ENCODE results near the gene KRT83. TPM values are rescaled to one million over a fixed set of nuclear protein-coding genes. Genes with fewer than 3 reads are reported as not detected.
"Not testable (repeated sequence)": the region's sequence is repeated elsewhere in the genome, so short reads cannot be mapped to it uniquely, and the experiment has no call there.

KRT83 gene
- polyA plus RNA-seq, 10 donors, result not detected

DNA sequence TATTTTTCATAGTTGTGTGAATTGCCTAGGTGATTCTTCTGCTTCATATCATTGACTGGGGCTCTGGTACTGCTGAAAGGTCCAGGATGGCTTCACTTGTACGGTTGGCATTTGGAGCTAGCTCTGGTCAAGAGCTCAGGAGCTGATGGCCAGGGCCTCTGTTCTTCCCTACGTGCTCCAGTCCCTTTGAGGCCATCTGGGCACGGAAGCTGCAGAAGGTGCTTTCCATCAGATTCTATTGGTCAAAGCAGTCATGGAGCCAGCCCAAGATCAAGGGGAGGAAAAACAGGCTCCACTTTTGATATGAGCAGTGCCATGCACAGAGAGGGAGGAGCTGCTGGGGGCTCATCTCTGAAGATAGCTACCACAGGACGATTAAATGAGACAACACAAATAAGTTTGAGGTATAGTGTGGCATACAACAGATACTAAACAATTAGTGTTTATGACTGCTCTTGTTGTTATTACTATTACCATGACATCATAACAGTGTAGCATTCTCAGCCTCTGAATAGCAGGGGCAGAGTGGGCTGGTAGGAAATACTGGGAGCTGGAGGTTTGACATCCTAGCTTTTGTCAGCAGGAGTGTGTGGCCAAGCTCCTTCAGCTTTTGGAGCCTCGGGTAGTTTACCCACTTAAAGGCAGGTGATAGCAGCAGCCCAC is 10.4 kb downstream of the KRT83 start:
- DNase-seq, result no peak

DNA sequence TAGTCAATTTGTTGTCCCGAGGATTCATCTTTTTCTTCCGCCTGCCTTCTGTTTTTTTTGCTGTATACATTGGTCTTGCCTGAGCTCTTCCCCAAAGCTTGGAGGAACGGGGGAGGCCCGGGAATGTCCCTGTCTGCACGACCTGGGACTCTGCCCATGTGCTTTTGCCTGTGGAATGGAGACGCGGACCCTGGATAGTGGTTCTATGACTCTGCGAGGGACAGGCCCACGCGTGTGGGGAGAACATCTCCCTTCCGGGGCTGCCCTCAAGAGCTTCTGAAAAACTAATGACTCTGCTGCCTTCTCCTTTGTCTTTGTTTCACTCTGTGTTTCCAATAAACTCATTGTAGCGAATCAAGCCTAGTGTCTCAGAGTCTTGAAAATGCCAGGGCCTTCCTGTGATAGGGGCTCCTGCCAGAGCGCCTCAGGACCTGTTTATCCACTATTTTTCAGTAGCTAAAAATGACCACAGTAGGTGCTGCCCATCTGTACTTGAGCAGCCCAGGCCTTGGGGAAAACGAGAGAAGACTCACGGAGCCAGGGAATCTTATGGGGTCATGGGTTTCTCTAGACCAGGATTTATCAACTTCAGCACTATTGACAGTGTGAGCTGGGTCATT is 12.3 kb downstream of the KRT83 start:
- DNase-seq, result no peak

DNA sequence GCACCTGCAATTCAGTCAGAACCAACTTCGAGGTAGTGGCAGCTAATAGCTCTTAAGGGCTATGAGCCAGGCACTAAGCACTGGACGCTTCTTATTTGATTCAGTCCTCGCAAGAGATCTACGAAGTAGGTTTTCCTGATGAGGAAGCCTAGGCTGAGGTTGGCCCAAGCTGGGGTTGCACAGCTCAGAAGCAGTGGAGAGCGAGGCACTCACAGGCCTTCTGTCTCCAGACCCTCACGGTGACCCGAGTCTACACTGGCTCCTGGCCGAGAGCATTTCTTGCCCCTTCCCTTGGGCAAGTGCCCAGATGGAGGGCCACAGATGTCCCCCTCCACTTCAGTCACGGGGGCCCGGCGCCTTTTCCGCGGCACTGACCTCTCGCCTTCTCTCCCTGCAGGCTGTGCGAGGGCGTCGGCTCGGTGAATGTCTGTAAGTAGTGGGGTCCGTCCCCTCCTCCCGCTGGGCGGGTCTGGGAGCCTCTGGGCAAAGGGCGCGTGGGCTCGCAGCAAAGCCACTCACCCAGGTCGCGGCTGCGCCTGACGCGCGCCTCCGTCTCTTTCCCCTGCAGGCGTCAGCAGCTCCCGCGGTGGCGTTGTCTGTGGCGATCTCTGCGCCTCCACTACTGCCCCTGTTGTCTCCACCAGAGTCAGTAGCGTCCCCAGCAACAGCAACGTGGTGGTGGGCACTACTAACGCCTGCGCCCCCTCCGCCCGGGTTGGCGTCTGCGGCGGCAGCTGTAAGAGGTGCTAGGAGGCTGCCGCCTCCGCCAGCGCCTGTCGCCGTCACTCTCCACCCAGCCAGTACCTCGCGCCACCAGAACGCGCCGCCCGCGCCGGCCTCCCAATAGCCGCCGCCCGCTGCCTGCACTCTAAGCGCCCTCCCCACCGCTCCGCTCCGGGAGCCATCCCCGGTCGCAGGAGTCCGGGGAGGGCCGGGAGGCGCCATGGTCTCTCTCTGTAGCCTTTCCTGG is 13.1 kb downstream of the KRT83 start:
- peak; percentile 48 to 84 (median 68) for DNase-seq

DNA sequence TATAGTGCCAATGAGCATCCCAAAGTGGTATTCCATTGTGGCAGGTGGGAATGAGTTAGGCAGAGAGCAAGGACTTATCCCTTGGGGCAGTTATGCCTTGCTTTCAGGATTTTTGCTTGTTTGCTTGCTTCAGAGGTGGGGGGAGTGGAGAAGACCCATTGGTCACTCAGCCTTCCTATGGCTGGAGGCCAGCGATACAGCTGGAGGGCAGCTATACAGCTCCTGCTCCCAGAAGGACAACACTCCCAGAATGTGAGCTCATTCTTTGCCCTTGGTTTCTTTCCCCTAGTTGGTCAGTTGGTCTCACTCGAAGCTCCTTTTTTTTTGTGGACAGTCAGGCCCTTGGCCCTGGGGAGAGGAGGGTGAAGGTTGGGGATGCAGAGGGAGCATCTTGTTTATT is 14.5 kb downstream of the KRT83 start:
- DNase-seq, result no peak

DNA sequence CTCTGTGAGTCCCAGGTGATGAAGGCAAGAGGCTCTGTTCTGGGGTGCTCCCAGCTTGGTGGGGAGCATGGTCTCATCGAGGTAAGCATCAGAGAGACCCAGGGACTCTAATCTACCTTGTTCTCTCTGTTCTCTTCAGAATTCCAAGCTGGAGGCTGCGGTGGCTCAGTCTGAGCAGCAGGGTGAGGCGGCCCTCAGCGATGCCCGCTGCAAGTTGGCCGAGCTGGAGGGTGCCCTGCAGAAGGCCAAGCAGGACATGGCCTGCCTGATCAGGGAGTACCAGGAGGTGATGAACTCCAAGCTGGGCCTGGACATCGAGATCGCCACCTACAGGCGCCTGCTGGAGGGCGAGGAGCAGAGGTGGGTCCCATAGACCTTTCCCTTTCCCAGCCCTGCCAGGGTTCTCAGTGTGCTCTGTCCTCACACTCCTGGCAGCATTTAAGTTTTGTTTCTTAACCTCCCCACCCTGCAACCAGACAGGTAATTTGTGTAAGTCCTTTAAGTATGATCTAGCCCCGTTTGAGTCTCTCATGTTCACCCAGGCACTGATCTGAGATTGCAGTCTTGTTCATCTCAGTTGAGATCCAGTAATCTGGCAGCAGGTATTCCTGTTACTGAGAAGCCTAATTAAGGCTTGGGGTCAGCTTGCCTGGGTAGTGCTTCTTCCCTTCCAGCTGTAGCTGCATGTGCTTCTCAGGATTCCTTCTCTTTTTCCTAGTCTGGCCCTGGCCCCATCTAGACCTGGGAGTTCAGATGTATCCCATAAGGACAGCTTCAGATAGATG is 15.1 kb downstream of the KRT83 start:
- DNase-seq, result no peak

DNA sequence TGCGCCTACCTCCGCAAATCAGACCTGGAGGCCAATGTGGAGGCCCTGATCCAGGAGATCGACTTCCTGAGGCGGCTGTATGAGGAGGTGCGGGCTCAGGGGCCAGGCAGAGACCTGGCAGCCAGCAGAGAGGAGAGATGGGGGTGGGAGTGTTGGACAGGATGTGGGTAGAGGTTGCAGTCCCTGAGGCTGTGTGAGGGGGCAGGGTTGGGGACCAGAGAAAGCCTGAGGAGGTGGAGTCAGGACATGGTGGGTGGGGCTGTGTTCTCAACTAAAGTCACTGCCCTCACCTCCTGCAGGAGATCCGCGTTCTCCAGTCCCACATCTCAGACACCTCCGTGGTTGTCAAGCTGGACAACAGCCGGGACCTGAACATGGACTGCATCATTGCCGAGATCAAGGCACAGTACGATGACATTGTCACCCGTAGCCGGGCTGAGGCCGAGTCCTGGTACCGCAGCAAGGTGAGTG is 16.2 kb downstream of the KRT83 start:
- DNase-seq, result not testable (repeated sequence)

DNA sequence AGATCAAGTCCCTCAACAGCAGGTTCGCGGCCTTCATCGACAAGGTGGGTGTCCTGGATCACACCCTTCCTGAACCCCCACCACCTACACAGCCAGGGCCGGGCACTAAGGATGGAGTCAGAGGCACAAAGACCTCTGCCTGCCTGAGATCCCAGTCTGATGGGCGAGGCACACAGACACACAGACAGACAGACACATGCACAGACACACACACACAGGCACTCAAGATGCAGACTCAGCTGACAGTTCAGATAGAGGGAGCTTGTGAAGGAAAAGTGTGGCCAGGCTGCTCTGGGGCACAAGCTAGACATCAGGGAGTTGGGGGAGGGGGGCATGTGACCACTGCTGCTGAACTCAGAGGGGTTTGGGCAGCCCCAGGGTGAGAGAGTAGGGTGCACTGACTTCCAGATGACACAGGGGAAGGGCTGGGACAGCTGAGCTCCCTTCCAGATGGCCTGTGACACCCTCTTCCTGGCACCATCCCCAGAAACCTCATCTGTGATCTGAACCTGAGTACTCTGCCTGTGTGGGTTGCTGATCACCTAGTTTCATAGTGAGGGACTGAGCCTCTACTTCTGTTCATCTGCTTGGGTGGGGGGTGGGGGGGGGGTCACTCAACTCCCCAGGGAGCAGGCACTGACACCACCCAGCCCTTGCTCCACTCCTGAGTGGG is 18.8 kb downstream of the KRT83 start:
- not testable (repeated sequence) for DNase-seq

DNA sequence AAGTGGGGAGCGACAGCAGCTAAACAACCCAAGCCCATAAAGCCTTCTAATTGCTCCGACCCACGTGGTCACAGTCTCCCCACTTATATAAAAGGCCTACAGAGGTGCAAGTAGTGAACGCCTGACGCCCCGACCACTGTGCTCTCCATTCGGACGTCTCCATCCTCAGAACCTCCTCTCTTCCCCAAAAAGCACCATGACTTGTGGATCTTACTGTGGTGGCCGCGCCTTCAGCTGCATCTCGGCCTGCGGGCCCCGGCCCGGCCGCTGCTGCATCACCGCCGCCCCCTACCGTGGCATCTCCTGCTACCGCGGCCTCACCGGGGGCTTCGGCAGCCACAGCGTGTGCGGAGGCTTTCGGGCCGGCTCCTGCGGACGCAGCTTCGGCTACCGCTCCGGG is 19.5 kb downstream of the KRT83 start:
- DNase-seq, result not testable (repeated sequence)

DNA sequence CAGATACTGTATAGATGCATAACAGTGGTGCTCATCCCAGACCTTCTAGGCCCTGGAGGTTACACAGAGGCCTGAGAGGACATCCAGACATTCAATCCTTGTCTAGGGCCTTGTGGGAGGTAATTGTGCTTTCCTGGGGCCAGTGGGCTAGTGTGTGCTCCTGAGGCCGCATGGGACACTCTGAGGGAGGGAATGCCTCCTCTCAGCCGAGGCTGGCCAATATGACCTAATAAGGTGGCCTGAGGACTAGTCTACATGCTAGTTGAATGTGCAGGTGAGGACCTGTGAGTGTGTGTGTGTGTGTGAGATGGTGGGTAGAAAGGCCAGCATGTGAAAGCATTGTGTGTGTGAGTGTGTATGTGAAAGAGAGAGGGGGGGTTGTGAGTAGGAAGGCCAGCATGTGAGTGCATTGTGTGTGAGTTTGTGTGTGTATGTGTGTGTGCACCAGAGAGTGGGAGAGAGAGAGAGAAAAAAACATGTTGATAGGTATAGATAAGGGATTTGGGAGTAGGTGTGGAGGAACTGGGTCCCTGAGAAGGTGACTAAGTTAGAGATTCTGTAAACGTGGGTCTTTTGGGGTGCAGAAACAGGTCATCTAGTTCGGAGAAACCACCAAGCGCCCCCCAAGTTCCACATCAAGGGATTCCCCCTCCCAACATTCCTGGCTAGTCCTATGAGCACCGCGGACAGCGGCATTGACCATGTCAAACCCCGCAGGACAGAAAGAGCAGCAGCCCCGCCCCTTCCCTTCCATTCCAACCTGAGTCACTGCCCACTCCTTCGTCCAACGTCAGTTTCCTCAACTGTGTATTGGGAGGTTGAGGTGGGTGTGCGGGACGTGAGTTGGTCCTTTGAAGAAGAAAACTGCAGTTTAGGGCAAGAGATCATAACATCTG is 20.2 kb downstream of the KRT83 start:
- no peak for DNase-seq

DNA sequence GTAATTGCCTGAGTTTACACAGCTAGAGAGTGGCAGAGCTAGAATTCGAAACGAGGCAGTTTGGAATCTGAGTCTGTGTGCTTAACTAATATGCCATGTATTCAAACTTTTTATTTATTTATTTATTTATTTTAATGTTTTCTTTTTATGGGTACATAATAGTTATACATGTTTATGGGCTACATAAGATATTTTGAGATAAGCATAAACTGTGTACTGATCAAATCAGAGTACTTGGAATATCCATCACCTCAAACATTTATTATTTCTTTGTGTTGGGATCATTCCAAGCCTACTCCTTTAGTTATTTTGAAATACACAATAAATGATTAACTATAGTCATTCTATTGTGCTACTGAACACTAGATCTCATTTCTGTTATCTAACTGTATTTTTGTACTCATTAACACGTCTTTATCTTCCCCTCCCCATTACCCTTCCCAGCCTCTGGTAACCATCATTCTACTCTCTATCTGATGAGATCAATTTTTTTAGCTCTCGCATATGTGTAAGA is 22.5 kb downstream of the KRT83 start:
- DNase-seq, result no peak

DNA sequence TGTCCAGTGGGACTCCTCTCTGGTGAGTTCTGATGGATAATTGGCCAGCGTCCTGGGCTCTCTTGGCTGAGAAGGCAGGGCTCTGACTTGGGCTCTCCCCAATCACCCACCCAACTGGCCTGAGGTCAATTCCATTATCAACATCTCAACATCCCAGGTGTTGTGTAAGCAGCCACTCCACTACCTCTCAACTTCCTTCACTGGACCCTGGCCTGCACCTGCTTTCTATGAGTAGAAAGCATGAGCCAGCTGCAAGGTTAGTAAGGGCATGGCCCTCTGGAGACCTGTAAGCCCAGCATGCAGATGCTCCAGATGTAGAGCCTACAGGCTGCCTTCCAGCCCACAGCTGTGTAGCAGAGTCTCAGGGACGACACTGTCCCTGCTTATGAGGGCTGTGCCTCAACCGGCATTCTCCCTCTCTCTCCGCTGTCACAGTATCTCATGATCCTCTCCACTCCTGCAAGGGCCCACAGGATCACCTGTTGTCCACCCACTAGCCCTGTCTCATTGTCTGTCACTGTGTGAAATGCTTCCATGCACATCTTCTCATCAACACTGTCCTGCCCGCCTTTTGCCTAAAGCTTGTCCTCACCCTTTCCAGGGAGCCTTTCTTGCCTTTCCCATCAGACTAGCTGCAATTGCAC is 24.5 kb downstream of the KRT83 start:
- no peak for DNase-seq

DNA sequence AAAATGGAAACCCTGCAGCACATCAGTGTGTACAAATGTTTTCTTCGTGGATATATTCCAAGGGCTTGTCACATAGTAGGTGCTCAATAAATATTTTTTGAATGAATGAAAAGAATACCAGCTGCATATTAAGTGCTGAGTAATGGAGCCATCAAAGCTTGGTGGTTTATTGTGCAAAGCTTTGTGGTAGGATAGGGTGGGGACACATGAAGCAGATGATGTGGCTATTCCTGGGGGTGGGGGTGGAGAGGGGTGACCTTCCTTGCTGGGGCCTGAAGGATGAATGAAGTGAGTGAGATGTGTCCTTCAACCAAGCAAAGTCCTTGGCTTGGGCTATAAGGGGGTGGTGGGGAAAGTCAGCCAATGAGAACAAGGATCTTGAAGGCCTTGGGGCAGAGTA is 25.5 kb downstream of the KRT83 start:
- DNase-seq, result no peak

DNA sequence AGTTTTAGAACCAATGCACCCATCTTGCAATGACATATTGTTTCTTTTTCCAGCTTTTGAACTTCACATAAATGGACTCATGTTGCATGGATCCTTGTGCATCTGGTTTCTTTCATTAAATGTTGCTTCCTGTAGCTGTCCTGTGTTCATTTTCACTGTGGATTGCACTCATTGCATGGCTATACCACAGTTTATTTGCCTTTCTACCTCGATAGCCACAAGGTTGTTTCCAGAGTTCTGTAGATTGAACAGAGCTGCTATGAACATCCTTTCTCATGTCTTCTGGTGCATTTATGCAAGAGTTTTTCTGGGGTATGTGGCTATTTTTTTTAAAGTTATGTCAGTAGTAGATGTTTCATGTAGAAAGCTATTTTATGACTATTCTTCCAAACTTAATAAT is 26.4 kb downstream of the KRT83 start:
- DNase-seq, result no peak

DNA sequence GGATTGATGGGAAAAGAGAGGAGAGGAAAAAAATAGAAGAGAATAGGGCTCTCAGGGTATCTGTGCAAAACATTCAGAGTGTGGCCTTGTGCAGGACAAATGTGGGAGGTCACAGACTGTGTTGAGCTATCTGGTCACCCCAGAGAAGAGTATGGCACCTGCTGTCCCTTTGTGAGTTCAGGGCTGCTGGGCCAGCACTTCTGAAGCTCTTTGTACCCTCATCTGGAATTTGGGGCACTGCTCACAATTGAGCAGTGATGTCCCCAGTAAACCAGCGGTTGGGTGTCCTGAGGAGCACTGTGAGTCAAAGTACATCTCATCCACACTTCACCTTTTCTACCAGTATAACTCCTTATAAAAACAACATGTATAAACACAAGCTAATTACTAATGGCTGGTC is 27.3 kb downstream of the KRT83 start:
- no peak for DNase-seq

DNA sequence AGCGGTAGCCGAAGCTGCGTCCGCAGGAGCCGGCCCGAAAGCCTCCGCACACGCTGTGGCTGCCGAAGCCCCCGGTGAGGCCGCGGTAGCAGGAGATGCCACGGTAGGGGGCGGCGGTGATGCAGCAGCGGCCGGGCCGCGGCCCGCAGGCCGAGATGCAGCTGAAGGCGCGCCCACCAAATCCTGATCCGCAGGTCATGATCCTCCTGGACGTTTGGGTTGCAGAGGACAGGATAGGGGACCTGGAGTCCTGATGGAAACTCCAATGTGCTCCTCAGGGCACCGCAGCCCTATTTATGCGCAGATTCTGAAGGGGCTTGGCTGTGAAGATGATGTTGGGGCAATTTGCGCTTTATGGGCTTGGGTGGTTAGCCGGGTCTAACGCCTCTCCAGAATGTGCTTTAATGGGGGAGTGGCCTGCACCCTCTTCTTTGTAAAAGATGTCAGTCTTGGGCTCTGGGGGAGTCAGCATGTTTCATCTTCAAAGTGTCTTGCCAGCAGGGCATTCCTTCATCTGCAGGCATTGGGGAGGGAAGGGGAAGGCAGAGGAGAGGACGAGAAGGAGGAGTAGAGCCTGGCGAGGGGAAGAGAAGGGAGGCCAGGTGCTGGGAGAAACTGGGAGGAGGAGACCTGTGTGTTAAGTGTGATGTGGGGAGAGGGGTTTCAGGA is 29.8 kb downstream of the KRT83 start, which contains the start of gene KRT81:
KRT81 (minus strand) TSS at position 268 of the 669 bp plus-strand sequence; CDS start at position 199, 69 bp downstream.
- DNase-seq, result no peak

DNA sequence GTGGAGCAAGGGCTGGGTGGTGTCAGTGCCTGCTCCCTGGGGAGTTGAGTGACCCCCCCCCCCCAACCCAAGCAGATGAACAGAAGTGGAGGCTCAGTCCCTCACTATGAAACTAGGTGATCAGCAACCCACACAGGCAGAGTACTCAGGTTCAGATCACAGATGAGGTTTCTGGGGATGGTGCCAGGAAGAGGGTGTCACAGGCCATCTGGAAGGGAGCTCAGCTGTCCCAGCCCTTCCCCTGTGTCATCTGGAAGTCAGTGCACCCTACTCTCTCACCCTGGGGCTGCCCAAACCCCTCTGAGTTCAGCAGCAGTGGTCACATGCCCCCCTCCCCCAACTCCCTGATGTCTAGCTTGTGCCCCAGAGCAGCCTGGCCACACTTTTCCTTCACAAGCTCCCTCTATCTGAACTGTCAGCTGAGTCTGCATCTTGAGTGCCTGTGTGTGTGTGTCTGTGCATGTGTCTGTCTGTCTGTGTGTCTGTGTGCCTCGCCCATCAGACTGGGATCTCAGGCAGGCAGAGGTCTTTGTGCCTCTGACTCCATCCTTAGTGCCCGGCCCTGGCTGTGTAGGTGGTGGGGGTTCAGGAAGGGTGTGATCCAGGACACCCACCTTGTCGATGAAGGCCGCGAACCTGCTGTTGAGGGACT is 30.6 kb downstream of the KRT83 start:
- not testable (repeated sequence) for DNase-seq

DNA sequence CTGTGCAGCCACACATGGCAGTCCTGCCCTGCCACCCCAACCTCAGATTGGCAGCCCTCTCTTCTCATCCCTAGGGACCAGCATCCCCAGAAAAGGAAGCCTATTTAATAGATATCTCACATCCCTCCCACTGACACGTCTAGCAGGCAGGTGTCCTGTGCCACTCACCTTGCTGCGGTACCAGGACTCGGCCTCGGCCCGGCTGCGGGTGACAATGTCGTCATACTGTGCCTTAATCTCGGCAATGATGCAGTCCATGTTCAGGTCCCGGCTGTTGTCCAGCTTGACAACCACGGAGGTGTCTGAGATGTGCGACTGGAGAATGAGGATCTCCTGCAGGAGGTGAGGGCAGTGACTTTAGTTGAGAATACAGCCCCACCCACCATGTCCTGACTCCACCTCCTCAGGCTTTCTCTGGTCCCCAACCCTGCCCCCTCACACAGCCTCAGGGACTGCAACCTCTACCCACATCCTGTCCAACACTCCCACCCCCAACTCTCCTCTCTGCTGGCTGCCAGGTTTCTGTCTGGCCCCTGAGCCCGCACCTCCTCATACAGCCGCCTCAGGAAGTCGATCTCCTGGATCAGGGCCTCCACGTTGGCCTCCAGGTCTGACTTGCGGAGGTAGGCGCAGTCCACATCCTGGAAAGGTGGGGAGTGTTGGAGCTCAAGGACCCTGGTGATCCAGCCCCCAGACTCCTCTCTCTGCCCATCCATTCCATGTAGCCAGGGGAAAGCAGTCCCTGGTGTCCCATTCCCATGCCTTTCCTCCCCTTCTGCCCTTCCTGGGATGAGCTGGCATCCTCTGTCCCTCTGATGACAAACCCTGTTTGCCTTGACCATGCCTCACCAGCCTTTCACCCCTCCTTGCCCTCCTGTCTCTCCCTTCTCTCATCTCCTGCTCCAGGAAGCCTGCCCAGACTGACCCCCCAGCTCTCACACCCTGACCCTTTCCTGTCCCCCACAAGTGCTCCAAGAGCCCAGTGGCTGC is 33.1 kb downstream of the KRT83 start:
- DNase-seq, result not testable (repeated sequence)

All from muscle of back (tissue), 11 donors.